B cell (primary cell): ENCODE measurements around the gene EPB41L4B. TPM values are rescaled to one million over a fixed set of nuclear protein-coding genes. Genes with fewer than 3 reads are reported as not detected.

ENCODE experiments used
- ATAC-seq: fragments of 200-7000 bp; cut with Tn5 transposase; one replicate; pipeline ENCODE4 v1.10.0; 2021; ENCODE audit warnings: low read depth, mild to moderate bottlenecking, moderate number of reproducible peaks, moderate library complexity
- CTCF ChIA-PET: fragments of 350-600 bp; sonication (Branson Sonifier 250); formaldehyde crosslinking; loops from one replicate; lab custom pipeline; 2021; ENCODE audit warnings: antibody characterized with exemption, inconsistent platforms; lab: Charles Lee
- POLR2A ChIA-PET: fragments of 350-600 bp; sonication (Branson Sonifier 250); formaldehyde crosslinking; loops from one replicate; lab custom pipeline; 2021; ENCODE audit warnings: antibody characterized with exemption; lab: Charles Lee
- DNase-seq: peaks from one replicate; pipeline ENCODE4 v3.0.0; 2013
- H2AFZ ChIP-seq: 2 replicates; pipeline ENCODE4 v1.6.1; 2012; ENCODE audit warnings: mild to moderate bottlenecking, low read depth, low read length; ENCODE audit not compliant: insufficient read depth, poor library complexity, severe bottlenecking
- H3K27ac ChIP-seq, 2 donors: 1 replicate in 1 of 2; 2 replicates in 1 of 2; pipeline ENCODE4 v1.5.1; 2012 to 2013; ENCODE audit warnings: low read length in 2 of 2, mild to moderate bottlenecking in 2 of 2, moderate library complexity in 1 of 2
- H3K27me3 ChIP-seq, 4 experiments: fragments of 200-600 bp in 1 of 4; sonication (generic) in 1 of 4; replicated peaks in 1 of 4; 1 replicate in 2 of 4; 2 replicates in 2 of 4; pipeline versions ENCODE4 v1.6.1 to v1.7.0; 2013 to 2016; ENCODE audit warnings: low read length in 3 of 4, mild to moderate bottlenecking in 2 of 4, mixed read lengths in 1 of 4, moderate library complexity in 1 of 4; ENCODE audit not compliant: insufficient read depth in 4 of 4, control insufficient read depth in 3 of 4; ENCODE audit errors: control extremely low read depth in 1 of 4
- H3K36me3 ChIP-seq, 2 experiments: replicated peaks in 1 of 2; 1 replicate in 1 of 2; 2 replicates in 1 of 2; pipeline versions ENCODE4 v1.6.1 to v1.7.1; 2013; ENCODE audit warnings: low read length in 1 of 2; ENCODE audit not compliant: insufficient read depth in 2 of 2, control insufficient read depth in 1 of 2; ENCODE audit errors: control extremely low read depth in 1 of 2, extremely low read depth in 1 of 2
- H3K4me1 ChIP-seq, 2 donors: fragments of 200-600 bp in 1 of 2; sonication (generic) in 1 of 2; 1 replicate in 1 of 2; 2 replicates in 1 of 2; pipeline versions ENCODE4 v1.5.1 to v1.6.1; 2013 to 2017; ENCODE audit warnings: low read length in 2 of 2; ENCODE audit not compliant: control insufficient read depth in 2 of 2, insufficient read depth in 2 of 2
- H3K4me2 ChIP-seq: replicated peaks from 2 replicates; pipeline ENCODE3; 2012; ENCODE audit warnings: mild to moderate bottlenecking, low read depth, low read length; ENCODE audit not compliant: poor library complexity, severe bottlenecking
- H3K4me3 ChIP-seq, 5 experiments: fragments of 200-600 bp in 1 of 5; sonication (generic) in 1 of 5; 1 replicate in 3 of 5; 2 replicates in 2 of 5; pipeline versions ENCODE4 v1.5.1 to v1.7.0; 2011 to 2016; ENCODE audit warnings: low read length in 4 of 5, mild to moderate bottlenecking in 4 of 5, low read depth in 2 of 5, control low read depth in 1 of 5, moderate library complexity in 1 of 5; ENCODE audit not compliant: insufficient read depth in 1 of 5; ENCODE audit errors: control extremely low read depth in 1 of 5, extremely low read depth in 1 of 5
- H3K79me2 ChIP-seq: fragments of 200-600 bp; sonication (generic); one replicate; pipeline ENCODE4 v1.6.0; 2016; ENCODE audit warnings: low read length; ENCODE audit not compliant: control insufficient read depth, insufficient read depth
- H3K9ac ChIP-seq: fragments of 200-600 bp; sonication (generic); 2 replicates; pipeline ENCODE4 v1.6.1; 2017; ENCODE audit warnings: mild to moderate bottlenecking, low read length, moderate library complexity
- H3K9me3 ChIP-seq, 3 donors: one replicate each; pipeline versions ENCODE4 v1.6.1 to v1.7.1; 2013; ENCODE audit warnings: low read length in 2 of 3; ENCODE audit not compliant: control insufficient read depth in 2 of 3, insufficient read depth in 1 of 3; ENCODE audit errors: control extremely low read depth in 1 of 3
- H4K20me1 ChIP-seq: 2 replicates; pipeline ENCODE4 v1.6.0; 2012; ENCODE audit warnings: mild to moderate bottlenecking, low read length; ENCODE audit not compliant: insufficient read depth, control insufficient read depth, poor library complexity, severe bottlenecking
- H3K27ac Mint-ChIP-seq: one replicate; pipeline ENCODE4 v1.8.0; 2021; ENCODE audit warnings: mixed read lengths
- H3K27me3 Mint-ChIP-seq: one replicate; pipeline ENCODE4 v1.8.0; 2021; ENCODE audit warnings: mixed read lengths
- H3K4me1 Mint-ChIP-seq: one replicate; pipeline ENCODE4 v1.8.0; 2021; ENCODE audit warnings: mixed read lengths
- H3K4me3 Mint-ChIP-seq: one replicate; pipeline ENCODE4 v1.8.0; 2021; ENCODE audit warnings: mixed read lengths
- H3K9me3 Mint-ChIP-seq: one replicate; pipeline ENCODE4 v1.8.0; 2022; ENCODE audit warnings: mixed read lengths; ENCODE audit not compliant: insufficient read depth
- CTCF ChIP-seq: fragments of 200-600 bp; IDR thresholded peaks from one replicate; pipeline ENCODE4 v1.8.0; 2022; ENCODE audit warnings: antibody characterized with exemption, mild to moderate bottlenecking
- EZH2 ChIP-seq: IDR thresholded peaks from 2 replicates; pipeline ENCODE4 v1.6.1; 2012; ENCODE audit warnings: borderline replicate concordance, low read depth, mild to moderate bottlenecking, moderate library complexity, low read length; ENCODE audit not compliant: insufficient read depth, poor library complexity, severe bottlenecking
- WGBS: methylation state at CpG from one replicate; pipeline ENCODE4 v1.1.5; 2013; ENCODE audit warnings: missing lambda C conversion rate; ENCODE audit not compliant: insufficient coverage; 5-methylcytosine and 5-hydroxymethylcytosine counted together
- intact Hi-C: fragments of 100-400 bp; cut with micrococcal nuclease; formaldehyde crosslinking; loops from one replicate; pipeline ENCODE4 v1.10.0; 2022
- polyA plus RNA-seq: library from polyadenylated mRNA; depleted of rRNA; stranded (reverse); fragments of >200 nt; gene quantifications from 2 replicates; pipeline ENCODE4 v1.2.3, GENCODE V29; 2012
- total RNA-seq, 2 donors: library from RNA; stranded (reverse); fragments of 120-200 nt in 1 of 2; gene quantifications; 1 replicate in 1 of 2; 2 replicates in 1 of 2; pipeline versions ENCODE4 v1.2.3 to v1.2.4, GENCODE V29; 2013 to 2022

The EPB41L4B gene
- total and polyA plus RNA-seq, 2 donors (not counting 1 experiment from before 2014, with no cell fraction given), result 2.9 TPM; not detected in 1

- no peak for TF ChIP-seq EZH2
- Histone ChIP-seq H3K4me2 (no peak overlapping the region), H4K20me1 (no peaks in the 10 kb centered on the region), H3K4me1 (no peaks in the 10 kb centered on the region), H3K27ac (no peak overlapping the region), H3K79me2 (no peaks in the 10 kb centered on the region), H3K9me3 (no peaks in the 10 kb centered on the region), H3K36me3 (no peaks in the 10 kb centered on the region), H3K27me3 (no peaks in the 10 kb centered on the region), H3K9ac (no peak overlapping the region), H2AFZ (no peak overlapping the region), H3K4me3 (no peak overlapping the region)
- DNase-seq, result no peak
- WGBS, result no CpG with 5 or more reads among the region's 4 CpGs
- Mint-ChIP-seq H3K27ac (no peak overlapping the region), H3K9me3 (no peaks in the 10 kb centered on the region), H3K27me3 (peaks cover 3% of the 10 kb centered on the region), H3K4me1 (no peaks in the 10 kb centered on the region), H3K4me3 (no peak overlapping the region)
- ChIA-PET CTCF (no interaction called here), POLR2A (no interaction called here)
- intact Hi-C loops, result no loop called here
- ATAC-seq, result no peak
Measured at GRCh38 chr9:109254317-109254716, 66.5 kb downstream of the EPB41L4B start.

DNA sequence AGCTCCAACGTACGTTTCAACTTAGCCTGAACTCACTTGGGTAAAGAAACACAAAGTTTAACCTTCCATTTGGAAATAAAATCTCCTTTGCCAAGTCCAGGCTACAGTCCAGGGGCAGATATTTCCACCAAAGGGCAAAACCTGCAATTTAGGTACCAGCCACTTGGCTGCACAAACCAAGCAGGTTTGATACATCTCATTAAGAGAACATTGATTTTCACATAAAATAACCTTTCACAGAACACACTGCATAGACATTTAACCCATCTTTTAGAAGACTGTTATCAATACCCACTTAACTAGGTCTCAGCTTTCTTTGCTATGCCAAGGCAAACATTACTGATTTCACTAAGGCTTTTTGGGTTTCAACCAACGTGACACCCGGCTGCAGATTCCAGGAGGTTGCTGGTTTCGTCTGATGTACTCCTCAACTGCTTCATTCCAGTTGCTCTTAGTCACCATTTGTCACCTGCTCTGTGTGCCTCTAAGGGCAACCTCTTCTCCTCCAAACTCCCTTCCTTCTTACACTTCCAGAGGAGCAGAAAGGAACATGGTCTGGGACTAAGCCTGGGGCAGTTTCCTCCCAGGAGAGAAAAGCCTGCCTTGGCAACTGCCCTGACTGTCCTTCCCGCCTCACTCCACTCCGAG lies 67.1 kb downstream of the EPB41L4B start:
- H3K27ac ChIP-seq, result no peak overlapping the region
- CTCF ChIA-PET, result interaction anchor here (1.0 kb wide), 2 partner anchors 10 to 12 kb away, joined by 3 read pairs; no protein-coding TSS in a partner anchor
- no peaks in the 10 kb centered on the region for H3K4me1 ChIP-seq
- no peaks in the 10 kb centered on the region for H3K27me3 ChIP-seq
- no peak overlapping the region for H3K4me3 ChIP-seq
- H3K9ac ChIP-seq, result no peak overlapping the region
- no peak overlapping the region for H3K4me3 Mint-ChIP-seq
- POLR2A ChIA-PET, result no interaction called here
- no peak overlapping the region for H2AFZ ChIP-seq
- no peaks in the 10 kb centered on the region for H3K9me3 Mint-ChIP-seq
- H3K9me3 ChIP-seq, result no peaks in the 10 kb centered on the region
- no peak overlapping the region for H3K27ac Mint-ChIP-seq
- WGBS, result 85% methylated on average over 7 of the region's 7 CpGs
- no peak overlapping the region for H3K4me2 ChIP-seq
- no peak for TF ChIP-seq EZH2
- TF ChIP-seq CTCF, result no peak
- intact Hi-C loops, result no loop called here
- no peaks in the 10 kb centered on the region for H3K79me2 ChIP-seq
- no peak for ATAC-seq
- no peaks in the 10 kb centered on the region for H4K20me1 ChIP-seq
- H3K36me3 ChIP-seq, result no peaks in the 10 kb centered on the region
- H3K4me1 Mint-ChIP-seq, result no peaks in the 10 kb centered on the region
- DNase-seq, result no peak
- peaks cover 3% of the 10 kb centered on the region for H3K27me3 Mint-ChIP-seq
